ENCODE data around the gene CHCHD3.

Gene CHCHD3

DNA sequence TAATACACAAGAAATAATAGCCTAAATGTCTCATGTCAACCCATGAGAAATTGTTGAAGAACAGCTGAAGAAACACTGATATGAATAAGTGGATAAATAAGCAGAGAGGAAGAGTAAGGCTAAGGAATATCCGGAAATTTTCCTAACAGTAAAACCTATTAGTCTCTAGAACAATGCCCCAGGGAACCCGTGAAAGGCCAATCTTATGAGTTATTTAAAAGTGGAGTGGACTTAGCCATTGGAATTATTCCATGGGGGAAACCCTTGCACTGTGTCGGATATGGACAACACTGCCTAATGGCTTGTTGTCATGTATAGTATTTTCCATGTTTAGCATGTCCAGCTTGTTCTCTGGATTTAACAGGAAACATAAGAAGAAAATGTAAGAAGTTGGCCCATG lies 288.4 kb downstream of the CHCHD3 start:
- TF ChIP-seq TAF1 (IDR thresholded peaks at IDR 0.05; ENCODE audit: borderline replicate concordance, insufficient read depth, low read length) (no peak), POLR2AphosphoS5 (IDR thresholded peaks at IDR 0.05; ENCODE audit: low read depth, low read length) (no peak), SIN3A (IDR thresholded peaks at IDR 0.05; ENCODE audit: borderline replicate concordance, insufficient read depth, low read length) (no peak), FOXP2 (optimal IDR thresholded peaks at IDR 0.05; ENCODE audit: borderline replicate concordance, extremely low read depth, extremely low read length, insufficient read depth) (no peak)
- TF ChIP-seq, protein P1, sequence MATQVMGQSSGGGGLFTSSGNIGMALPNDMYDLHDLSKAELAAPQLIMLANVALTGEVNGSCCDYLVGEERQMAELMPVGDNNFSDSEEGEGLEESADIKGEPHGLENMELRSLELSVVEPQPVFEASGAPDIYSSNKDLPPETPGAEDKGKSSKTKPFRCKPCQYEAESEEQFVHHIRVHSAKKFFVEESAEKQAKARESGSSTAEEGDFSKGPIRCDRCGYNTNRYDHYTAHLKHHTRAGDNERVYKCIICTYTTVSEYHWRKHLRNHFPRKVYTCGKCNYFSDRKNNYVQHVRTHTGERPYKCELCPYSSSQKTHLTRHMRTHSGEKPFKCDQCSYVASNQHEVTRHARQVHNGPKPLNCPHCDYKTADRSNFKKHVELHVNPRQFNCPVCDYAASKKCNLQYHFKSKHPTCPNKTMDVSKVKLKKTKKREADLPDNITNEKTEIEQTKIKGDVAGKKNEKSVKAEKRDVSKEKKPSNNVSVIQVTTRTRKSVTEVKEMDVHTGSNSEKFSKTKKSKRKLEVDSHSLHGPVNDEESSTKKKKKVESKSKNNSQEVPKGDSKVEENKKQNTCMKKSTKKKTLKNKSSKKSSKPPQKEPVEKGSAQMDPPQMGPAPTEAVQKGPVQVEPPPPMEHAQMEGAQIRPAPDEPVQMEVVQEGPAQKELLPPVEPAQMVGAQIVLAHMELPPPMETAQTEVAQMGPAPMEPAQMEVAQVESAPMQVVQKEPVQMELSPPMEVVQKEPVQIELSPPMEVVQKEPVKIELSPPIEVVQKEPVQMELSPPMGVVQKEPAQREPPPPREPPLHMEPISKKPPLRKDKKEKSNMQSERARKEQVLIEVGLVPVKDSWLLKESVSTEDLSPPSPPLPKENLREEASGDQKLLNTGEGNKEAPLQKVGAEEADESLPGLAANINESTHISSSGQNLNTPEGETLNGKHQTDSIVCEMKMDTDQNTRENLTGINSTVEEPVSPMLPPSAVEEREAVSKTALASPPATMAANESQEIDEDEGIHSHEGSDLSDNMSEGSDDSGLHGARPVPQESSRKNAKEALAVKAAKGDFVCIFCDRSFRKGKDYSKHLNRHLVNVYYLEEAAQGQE (IDR thresholded peaks at IDR 0.05; ENCODE audit: insufficient read depth in 1 of 2, low read depth in 2 of 2, low read length in 2 of 2), result no peak

DNA sequence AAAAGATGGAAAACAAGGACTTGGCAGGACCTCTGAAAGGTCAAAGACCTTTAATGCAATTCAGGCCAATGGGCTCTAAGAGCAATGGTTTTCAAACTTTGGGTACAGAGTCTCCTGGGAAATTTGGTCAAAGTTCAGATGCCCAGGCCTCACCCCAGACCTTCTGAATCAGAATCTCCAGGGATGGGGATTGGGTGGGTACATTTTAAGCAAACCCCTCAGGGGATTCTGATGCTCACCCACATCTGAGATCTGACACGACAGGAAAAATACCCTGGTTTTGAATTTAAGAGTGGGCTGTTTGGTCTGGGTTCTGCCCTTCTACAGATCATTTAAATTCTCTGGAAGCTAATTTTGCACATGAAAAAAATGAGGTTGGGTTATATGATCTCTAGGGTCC lies 290.9 kb downstream of the CHCHD3 start:
- TF ChIP-seq POLR2AphosphoS5 (IDR thresholded peaks at IDR 0.05; ENCODE audit: low read depth, low read length) (no peak), TAF1 (IDR thresholded peaks at IDR 0.05; ENCODE audit: borderline replicate concordance, insufficient read depth, low read length) (no peak), FOXP2 (optimal IDR thresholded peaks at IDR 0.05; ENCODE audit: borderline replicate concordance, extremely low read depth, extremely low read length, insufficient read depth) (no peak), SIN3A (IDR thresholded peaks at IDR 0.05; ENCODE audit: borderline replicate concordance, insufficient read depth, low read length) (no peak)
- TF ChIP-seq, protein P1 (IDR thresholded peaks at IDR 0.05; ENCODE audit: insufficient read depth in 1 of 2, low read depth in 2 of 2, low read length in 2 of 2), result no peak

DNA sequence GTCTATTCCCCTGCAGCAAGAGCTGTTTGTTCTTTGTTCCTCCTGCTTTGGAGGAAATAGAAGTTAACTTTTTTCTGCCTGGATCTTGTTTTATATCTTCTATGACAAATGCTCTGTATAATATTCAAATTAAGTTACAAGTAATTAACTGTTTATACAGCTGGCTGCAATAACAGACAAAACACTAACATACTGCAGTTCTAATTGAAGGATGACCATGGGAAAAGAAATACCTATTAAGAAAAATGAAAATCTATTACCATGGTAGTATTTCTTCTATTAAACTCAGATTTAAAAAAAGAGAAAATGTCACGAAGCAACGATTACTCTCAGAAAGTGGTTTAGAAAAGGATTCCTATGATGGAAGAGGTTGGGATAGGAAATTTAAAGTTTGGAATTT lies 291.8 kb downstream of the CHCHD3 start:
- no peak for TF ChIP-seq SIN3A (IDR thresholded peaks at IDR 0.05; ENCODE audit: borderline replicate concordance, insufficient read depth, low read length)
- TF ChIP-seq FOXP2 (optimal IDR thresholded peaks at IDR 0.05; ENCODE audit: borderline replicate concordance, extremely low read depth, extremely low read length, insufficient read depth), result no peak
- TF ChIP-seq, protein P1 (IDR thresholded peaks at IDR 0.05; ENCODE audit: insufficient read depth in 1 of 2, low read depth in 2 of 2, low read length in 2 of 2), result no peak
- TF ChIP-seq TAF1 (IDR thresholded peaks at IDR 0.05; ENCODE audit: borderline replicate concordance, insufficient read depth, low read length), result no peak
- no peak for TF ChIP-seq POLR2AphosphoS5 (IDR thresholded peaks at IDR 0.05; ENCODE audit: low read depth, low read length)

DNA sequence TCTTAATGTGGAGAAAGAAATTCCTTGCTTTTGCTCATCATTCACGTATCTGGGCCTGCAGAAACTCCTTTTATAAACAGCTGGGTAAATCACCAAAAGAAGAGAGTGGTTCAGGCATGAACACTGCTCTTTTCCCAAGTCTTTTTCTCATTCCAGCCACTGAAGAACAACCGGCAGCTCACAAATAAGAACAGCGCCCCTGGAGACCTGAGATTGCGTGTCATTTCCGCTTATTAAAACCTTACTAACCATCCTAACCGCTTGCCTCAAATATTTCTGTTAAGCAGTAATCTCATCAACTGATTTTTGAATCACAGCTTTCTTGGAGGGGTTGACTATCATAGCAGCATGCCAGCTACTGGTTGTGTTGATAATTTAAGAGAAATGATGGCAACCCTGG lies 292.6 kb downstream of the CHCHD3 start:
- TF ChIP-seq, protein P1 (IDR thresholded peaks at IDR 0.05; ENCODE audit: insufficient read depth in 1 of 2, low read depth in 2 of 2, low read length in 2 of 2), result no peak
- TF ChIP-seq FOXP2 (optimal IDR thresholded peaks at IDR 0.05; ENCODE audit: borderline replicate concordance, extremely low read depth, extremely low read length, insufficient read depth) (no peak), TAF1 (IDR thresholded peaks at IDR 0.05; ENCODE audit: borderline replicate concordance, insufficient read depth, low read length) (no peak), SIN3A (IDR thresholded peaks at IDR 0.05; ENCODE audit: borderline replicate concordance, insufficient read depth, low read length) (no peak), POLR2AphosphoS5 (IDR thresholded peaks at IDR 0.05; ENCODE audit: low read depth, low read length) (no peak)

DNA sequence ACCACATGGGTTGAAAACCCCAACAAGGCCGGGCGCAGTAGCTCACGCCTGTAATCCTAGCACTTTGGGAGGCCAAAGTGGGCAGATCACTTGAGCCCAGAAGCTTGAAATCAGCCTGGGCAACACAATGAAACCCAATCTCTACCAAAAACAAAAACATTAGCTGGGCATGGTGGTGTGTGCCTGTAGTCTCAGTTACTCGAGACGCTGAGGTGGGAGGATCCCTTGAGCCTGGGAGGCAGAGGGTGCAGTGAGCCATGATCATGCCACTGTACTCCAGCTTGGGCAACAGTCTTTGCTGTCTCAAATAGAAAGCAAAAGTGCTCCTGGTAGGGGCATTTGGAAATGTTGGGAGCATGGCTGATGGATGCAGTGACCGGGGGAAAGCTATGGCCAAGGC lies 296.0 kb downstream of the CHCHD3 start:
- TF ChIP-seq FOXP2 (optimal IDR thresholded peaks at IDR 0.05; ENCODE audit: borderline replicate concordance, extremely low read depth, extremely low read length, insufficient read depth) (no peak), TAF1 (IDR thresholded peaks at IDR 0.05; ENCODE audit: borderline replicate concordance, insufficient read depth, low read length) (no peak), SIN3A (IDR thresholded peaks at IDR 0.05; ENCODE audit: borderline replicate concordance, insufficient read depth, low read length) (no peak), POLR2AphosphoS5 (IDR thresholded peaks at IDR 0.05; ENCODE audit: low read depth, low read length) (no peak)
- TF ChIP-seq, protein P1 (IDR thresholded peaks at IDR 0.05; ENCODE audit: insufficient read depth in 1 of 2, low read depth in 2 of 2, low read length in 2 of 2), result no peak
